Endothelial cell of umbilical vein (primary cell): ENCODE data around the gene RECK.

ENCODE experiments used
- CTCF ChIP-seq, 2 donors: IDR thresholded peaks; 1 replicate in 1 of 2; 2 replicates in 1 of 2; pipeline ENCODE4 v1.5.1; 2011; ENCODE audit warnings: low read length in 2 of 2, mild to moderate bottlenecking in 2 of 2, moderate library complexity in 2 of 2, control low read depth in 1 of 2, inconsistent platforms in 1 of 2, low read depth in 1 of 2; ENCODE audit not compliant: insufficient read depth in 1 of 2; ENCODE audit errors: extremely low read depth in 1 of 2
- EZH2 ChIP-seq: IDR thresholded peaks from 2 replicates; pipeline ENCODE4 v1.6.1; 2012; ENCODE audit warnings: borderline replicate concordance, low read depth, mild to moderate bottlenecking, moderate library complexity, low read length, inconsistent platforms; ENCODE audit not compliant: severe bottlenecking
- GATA2 ChIP-seq: IDR thresholded peaks from 2 replicates; pipeline ENCODE4 v1.7.0; 2011; ENCODE audit warnings: low read depth, mild to moderate bottlenecking, moderate library complexity, mixed read lengths, low read length; ENCODE audit not compliant: insufficient read length, insufficient read depth
- JUN ChIP-seq: IDR thresholded peaks from 2 replicates; pipeline ENCODE4 v1.6.1; 2011; ENCODE audit warnings: borderline replicate concordance, low read depth; ENCODE audit not compliant: insufficient read length, insufficient read depth
- MAX ChIP-seq: IDR thresholded peaks from 2 replicates; pipeline ENCODE4 v1.6.1; 2011; ENCODE audit not compliant: insufficient read depth, insufficient read length
- MYC ChIP-seq: IDR thresholded peaks from one replicate; pipeline ENCODE4 v1.6.1; 2011; ENCODE audit warnings: mild to moderate bottlenecking, low read depth, low read length
- POLR2A ChIP-seq: IDR thresholded peaks from 2 replicates; pipeline ENCODE4 v1.6.1; 2012; ENCODE audit warnings: low read depth, mild to moderate bottlenecking, control low read depth, low read length
- POLR2AphosphoS5 ChIP-seq: IDR thresholded peaks from 2 replicates; pipeline ENCODE4 v1.6.1; 2012; ENCODE audit warnings: low read depth, mild to moderate bottlenecking, control low read depth, low read length, moderate library complexity; ENCODE audit not compliant: insufficient read depth

- TF ChIP-seq CTCF (IDR thresholded peaks at IDR 0.05; ENCODE audit: extremely low read depth in 1 of 2, insufficient read depth in 1 of 2, low read depth in 1 of 2, low read length in 2 of 2) (no peak), POLR2AphosphoS5 (no peak), MAX (no peak), EZH2 (no peak), POLR2A (no peak), GATA2 (no peak), JUN (no peak), MYC (no peak)
Observed at GRCh38 chr9:36158122-36158521, 121.4 kb downstream of the RECK start.
